GM13976 (cell line): Measurements from ENCODE around the gene IST1.
"Not testable (repeated sequence)": the region's sequence is repeated elsewhere in the genome, so short reads cannot be mapped to it uniquely, and the experiment has no call there.

Source experiments
- DNase-seq: peaks from one replicate; pipeline ENCODE4 v3.0.0; 2012; ENCODE audit warnings: low spot score
- CTCF ChIP-seq: IDR thresholded peaks from 2 replicates; pipeline ENCODE4 v1.5.1; 2012; ENCODE audit warnings: borderline replicate concordance, mild to moderate bottlenecking; ENCODE audit not compliant: insufficient read depth; ENCODE audit errors: extremely low read depth, missing control alignments, control extremely low read depth
- in situ Hi-C: fragments of 300-500 bp; cut with MboI; formaldehyde crosslinking; loops from one replicate; pipeline ENCODE4 v1.12.0; 2022; ENCODE audit warnings: low sequenced_read_pairs, mixed read lengths, inconsistent platforms; ENCODE audit not compliant: unreplicated experiment

Gene IST1

DNA sequence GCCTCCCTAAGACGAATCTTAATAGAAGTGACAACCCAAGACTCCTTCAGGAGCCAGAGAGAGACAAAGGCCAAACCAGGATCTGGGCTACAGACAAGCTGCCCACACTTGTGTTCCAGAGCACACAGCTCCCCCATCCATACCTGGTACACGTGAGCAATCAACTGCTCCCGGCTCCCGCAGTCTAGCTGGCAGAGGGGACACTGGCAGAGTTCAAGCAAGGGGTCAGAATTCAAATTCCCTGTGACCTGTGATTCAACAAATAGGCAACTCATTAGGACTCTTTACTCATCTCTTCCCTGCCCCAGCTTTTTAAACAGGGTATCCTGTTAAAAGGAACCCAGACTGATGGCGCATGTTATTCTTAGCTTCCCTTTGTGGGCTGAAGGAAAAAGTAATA lies 31.3 kb upstream of the IST1 start:
- in situ Hi-C loops, result no loop called here
- no peak for TF ChIP-seq CTCF
- no peak for DNase-seq

DNA sequence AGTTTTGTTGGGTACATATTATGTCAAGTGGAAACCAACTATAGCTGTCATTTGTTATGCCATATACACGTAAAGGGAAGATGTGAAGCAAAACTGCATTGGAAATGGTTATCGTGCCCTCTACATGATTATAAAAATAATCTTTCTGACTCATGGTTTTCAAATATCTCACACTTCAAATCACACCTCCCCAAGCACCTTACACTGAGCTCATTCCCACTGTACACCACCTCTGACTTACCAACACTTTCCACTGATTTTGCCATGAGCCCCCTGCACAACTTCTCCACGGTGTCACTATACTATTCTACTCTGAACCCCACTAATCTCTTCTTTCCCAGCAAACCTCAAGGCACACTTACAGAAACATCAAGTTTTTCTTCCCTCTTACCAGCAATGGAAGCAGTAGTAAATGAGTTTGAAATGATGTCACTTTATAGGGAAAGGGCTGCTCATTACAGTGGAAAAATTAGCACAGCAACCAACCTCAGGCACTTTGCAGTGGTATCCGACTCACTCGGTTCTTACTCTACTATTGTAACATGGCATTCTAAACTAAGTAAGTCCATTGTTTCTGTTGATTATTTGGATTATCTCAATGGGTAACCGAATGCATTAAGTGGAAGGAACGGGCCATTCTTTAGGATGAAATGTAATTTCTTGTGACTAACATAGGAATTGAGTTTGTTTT lies 30.0 kb upstream of the IST1 start:
- in situ Hi-C loops, result no loop called here
- DNase-seq, result no peak
- TF ChIP-seq CTCF, result no peak

DNA sequence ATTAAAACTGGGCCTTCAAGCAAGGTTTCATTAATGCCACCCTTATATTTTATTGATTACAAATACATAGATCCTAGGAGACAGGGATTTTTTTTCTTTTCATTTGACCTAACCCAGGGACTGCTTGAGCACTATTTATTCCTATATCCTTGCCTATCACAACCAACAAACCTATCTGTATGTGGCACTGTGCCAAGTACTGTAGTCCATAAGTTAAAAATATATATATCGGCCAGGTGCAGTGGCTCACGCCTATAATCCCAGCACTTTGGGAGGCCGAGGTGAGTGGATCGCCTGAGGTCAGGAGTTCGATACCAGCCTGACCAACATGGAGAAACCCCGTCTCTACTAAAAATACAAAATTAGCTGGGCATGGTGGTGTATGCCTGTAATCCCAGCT lies 28.2 kb upstream of the IST1 start:
- DNase-seq, in situ Hi-C loops: not testable (repeated sequence)

DNA sequence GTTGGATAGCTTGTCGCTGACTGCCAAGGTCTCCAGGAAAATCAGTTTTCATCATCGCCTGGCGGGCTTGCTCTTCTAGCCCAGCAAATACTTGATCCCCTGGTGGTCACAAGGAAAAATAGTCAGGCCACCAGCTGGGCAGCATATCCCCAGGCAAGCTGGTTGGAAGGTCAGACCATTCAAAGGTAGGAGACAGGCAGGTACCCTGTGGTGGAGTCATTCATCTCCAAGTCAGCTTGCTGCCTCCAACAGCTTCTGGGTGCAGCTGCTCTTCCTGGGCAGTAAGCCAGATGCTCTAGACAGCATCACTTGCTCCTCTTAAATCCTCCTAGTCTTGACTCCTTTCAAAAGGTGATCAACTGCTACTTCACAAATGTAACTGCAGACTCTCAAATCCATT lies 27.4 kb upstream of the IST1 start:
- no peak for DNase-seq
- TF ChIP-seq CTCF, result no peak
- in situ Hi-C loops, result no loop called here

- DNase-seq, result no peak
- TF ChIP-seq CTCF, result no peak
- in situ Hi-C loops, result no loop called here
These were observed 26.2 kb upstream of the IST1 start for GRCh38 chr16:71869089-71869488.

- no peak for DNase-seq
- no peak for TF ChIP-seq CTCF
- in situ Hi-C loops, result no loop called here
These were observed 24.5 kb upstream of the IST1 start for GRCh38 chr16:71870818-71871217.

DNA sequence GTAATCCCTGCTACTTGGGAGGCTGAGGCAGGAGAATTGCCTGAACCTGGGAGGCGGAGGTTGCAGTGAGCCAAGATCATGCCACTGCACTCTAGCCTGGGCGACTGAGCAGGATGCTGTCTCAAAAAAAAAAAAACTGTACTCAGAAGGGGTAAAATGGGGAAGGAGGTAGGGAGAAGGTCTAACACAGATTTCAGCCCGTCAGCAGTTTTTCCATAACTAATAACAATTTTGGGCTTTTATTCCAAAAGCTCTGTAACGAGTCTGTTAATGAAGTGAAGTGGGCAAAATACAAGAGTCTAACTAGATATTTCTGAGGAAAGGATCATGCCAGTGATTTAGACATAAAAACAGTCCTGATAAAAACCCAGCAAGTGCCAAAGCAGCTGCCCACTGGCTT lies 22.1 kb upstream of the IST1 start:
- in situ Hi-C loops, result no loop called here
- no peak for TF ChIP-seq CTCF

More for the DNA sequence above, 22.1 kb upstream of the IST1 start:
- DNase-seq, result no peak
